A549 (cell line): ENCODE results near the gene NPFFR1. TPM values are rescaled to one million over a fixed set of nuclear protein-coding genes. Genes with fewer than 3 reads are reported as not detected.
"Not testable (repeated sequence)": the region's sequence is repeated elsewhere in the genome, so short reads cannot be mapped to it uniquely, and the experiment has no call there.

Experiments used
- ATAC-seq, 2 experiments: fragments of 200-7000 bp in 1 of 2; fragments of >200 bp in 1 of 2; cut with Nextera tagmentation in 1 of 2; cut with Tn5 transposase in 1 of 2; 3 replicates each; pipeline versions ENCODE4 v1.8.0 to v1.9.1; 2018 to 2020; ENCODE audit warnings: mild to moderate bottlenecking in 1 of 2, moderate library complexity in 1 of 2
- CTCF ChIA-PET: fragments of 300-600 bp; sonication (Branson Sonifier 250); formaldehyde crosslinking; extraction: SDS; loops from one replicate; lab custom pipeline; 2021; ENCODE audit warnings: antibody characterized with exemption, inconsistent platforms; lab: Yijun Ruan, JAX
- POLR2A ChIA-PET: fragments of 350-600 bp; formaldehyde crosslinking; extraction: SDS; loops from one replicate; lab custom pipeline; 2021; ENCODE audit warnings: antibody characterized with exemption, inconsistent platforms; lab: Yijun Ruan, JAX
- DNase-seq, 2 experiments: peaks; one replicate each; pipeline versions ENCODE4 v3.0.0 to v3.0.0-alpha.2; 2011 to 2016; ENCODE audit warnings: low read depth in 1 of 2, low spot score in 1 of 2
- FAIRE-seq: peaks from 2 replicates; lab custom pipeline; 2011; peaks lifted over from hg19 to GRCh38; lab: Jason Lieb, UNC
- H3K27ac ChIP-seq, 2 experiments: fragments of >200 bp; sonication (Bioruptor Twin); formaldehyde crosslinking; 3 replicates each; pipeline ENCODE4 v1.5.1; 2016 to 2017
- H3K4me1 ChIP-seq: fragments of >200 bp; sonication (Bioruptor Twin); formaldehyde crosslinking; 3 replicates; pipeline ENCODE4 v1.6.1; 2016
- H3K4me2 ChIP-seq: fragments of >200 bp; sonication (Bioruptor Twin); formaldehyde crosslinking; 3 replicates; pipeline ENCODE4 v1.6.1; 2016
- H3K4me3 ChIP-seq: fragments of >200 bp; sonication (Bioruptor Twin); formaldehyde crosslinking; 3 replicates; pipeline ENCODE4 v1.5.1; 2016
- H3K9me3 ChIP-seq: fragments of >200 bp; sonication (Bioruptor Twin); formaldehyde crosslinking; 3 replicates; pipeline ENCODE4 v1.6.1; 2016
- ATOH8 ChIP-seq: fragments of 250-450 bp; sonication (Bioruptor Pico); IDR thresholded peaks from 2 replicates; pipeline ENCODE4 v1.5.0; 2020; ENCODE audit warnings: low read depth, mild to moderate bottlenecking, moderate library complexity
- CBX8 ChIP-seq: fragments of 200-600 bp; sonication (generic); IDR thresholded peaks from 2 replicates; pipeline ENCODE4 v1.6.1; 2016
- CEBPB ChIP-seq, 2 experiments: fragments of >200 bp in 1 of 2; sonication (Bioruptor Twin) in 1 of 2; formaldehyde crosslinking in 1 of 2; IDR thresholded peaks; 2 replicates each; pipeline ENCODE4 v1.6.1; 2012 to 2016
- CTCF ChIP-seq: fragments of >200 bp; sonication (Bioruptor Twin); formaldehyde crosslinking; IDR thresholded peaks from 3 replicates; pipeline ENCODE4 v1.5.1; 2016
- E2F6 ChIP-seq: IDR thresholded peaks from 2 replicates; pipeline ENCODE4 v1.6.1; 2012; ENCODE audit warnings: low read depth, borderline replicate concordance
- EHMT2 ChIP-seq: fragments of 200-600 bp; sonication (generic); IDR thresholded peaks from 2 replicates; pipeline ENCODE4 v1.6.1; 2016; ENCODE audit warnings: antibody characterized with exemption, low read depth, mild to moderate bottlenecking, moderate library complexity
- FOXS1 ChIP-seq: fragments of 250-450 bp; sonication (Bioruptor Pico); IDR thresholded peaks from 2 replicates; pipeline ENCODE4 v1.5.0; 2020; ENCODE audit warnings: mild to moderate bottlenecking, moderate library complexity
- HDAC2 ChIP-seq: fragments of 200-600 bp; sonication (generic); IDR thresholded peaks from 2 replicates; pipeline ENCODE4 v1.6.1; 2016
- HMGXB4 ChIP-seq: fragments of 250-450 bp; sonication (Bioruptor Pico); IDR thresholded peaks from 2 replicates; pipeline ENCODE4 v1.5.0; 2021; ENCODE audit warnings: mild to moderate bottlenecking, moderate library complexity, borderline replicate concordance
- JUN ChIP-seq, 2 experiments: fragments of >200 bp; sonication (Bioruptor Twin); formaldehyde crosslinking; IDR thresholded peaks; 2 replicates in 1 of 2; 3 replicates in 1 of 2; pipeline ENCODE4 v1.6.1; 2016 to 2017
- NR3C1 ChIP-seq: fragments of >200 bp; sonication (Bioruptor Twin); formaldehyde crosslinking; IDR thresholded peaks from 3 replicates; pipeline ENCODE4 v1.6.1; 2017
- PHF8 ChIP-seq: fragments of 200-600 bp; sonication (generic); IDR thresholded peaks from 2 replicates; pipeline ENCODE4 v1.6.1; 2016; ENCODE audit warnings: low read depth, mild to moderate bottlenecking, antibody characterized with exemption, moderate library complexity, borderline replicate concordance
- POLR2AphosphoS2 ChIP-seq: conservative IDR thresholded peaks from 2 replicates; pipeline ENCODE4 v1.6.1; 2012; ENCODE audit warnings: low read length, improper control_type of control experiment, inconsistent platforms
- RARB ChIP-seq: fragments of 250-450 bp; sonication (Bioruptor Pico); IDR thresholded peaks from 2 replicates; pipeline ENCODE4 v1.8.0; 2021; ENCODE audit warnings: mild to moderate bottlenecking, moderate library complexity
- REST ChIP-seq: fragments of 200-600 bp; sonication (generic); IDR thresholded peaks from 2 replicates; pipeline ENCODE4 v1.6.1; 2016; ENCODE audit warnings: antibody characterized with exemption, mild to moderate bottlenecking, moderate library complexity
- SREBF2 ChIP-seq: fragments of 450-650 bp; IDR thresholded peaks from 2 replicates; pipeline ENCODE4 v1.6.1; 2014; ENCODE audit warnings: mild to moderate bottlenecking, moderate library complexity
- TFCP2L1 ChIP-seq: fragments of 250-450 bp; sonication (Bioruptor Pico); IDR thresholded peaks from 2 replicates; pipeline ENCODE4 v1.5.0; 2021; ENCODE audit warnings: mild to moderate bottlenecking
- ZFP36 ChIP-seq: fragments of 450-650 bp; IDR thresholded peaks from 2 replicates; pipeline ENCODE4 v1.6.1; 2014; ENCODE audit warnings: borderline replicate concordance; ENCODE audit not compliant: partially characterized antibody
- ZNF302 ChIP-seq: fragments of 250-450 bp; sonication (Bioruptor Pico); IDR thresholded peaks from 2 replicates; pipeline ENCODE4 v1.9.0; 2021; ENCODE audit warnings: inconsistent platforms, mild to moderate bottlenecking, moderate library complexity
- ZSCAN20 ChIP-seq: fragments of 250-450 bp; sonication (Bioruptor Pico); IDR thresholded peaks from 2 replicates; pipeline ENCODE4 v1.8.0; 2022; ENCODE audit warnings: mild to moderate bottlenecking, moderate library complexity
- WGBS: methylation state at CpG from one replicate; pipeline ENCODE4 v1.1.6; 2017; ENCODE audit errors: missing lambda C conversion rate; 5-methylcytosine and 5-hydroxymethylcytosine counted together
- polyA plus RNA-seq, 4 experiments: library from polyadenylated mRNA; depleted of rRNA in 3 of 4; stranded (reverse); fragments of >200 nt; fragmentation: RNase III in 1 of 4; extraction: RNeasy Plus Mini Kit Qiagen cat#74134 plus additional on column Dnase treatment in 1 of 4; gene quantifications; 2 replicates in 3 of 4; 3 replicates in 1 of 4; pipeline ENCODE4 v1.2.3, GENCODE V29; 2011 to 2017

NPFFR1 gene
- polyA plus RNA-seq, 2 of the 4 experiments (the other 2 are of a cell fraction) = not detected

GRCh38 chr10:70260259-70260658 is 23.5 kb downstream of the NPFFR1 start:
- CTCF ChIA-PET = interaction anchor here (1.0 to 4.3 kb wide), 7 partner anchors 9 to 128 kb away, joined by 3 to 16 read pairs (median 5); partner anchors contain the start of gene PPA1
- ATAC-seq = no peak
- FAIRE-seq = no peak
- TF ChIP-seq TFCP2L1 (CRISPR knock-in tag) (no peak), ZSCAN20 (CRISPR knock-in tag) (no peak), REST (no peak), CTCF (no peak)
- DNase-seq = no peak
- 27% methylated on average over 1 of the region's 1 CpG for WGBS
- peaks cover 18% of the 10 kb centered on the region; the same call in 2 of the 3 replicates for H3K9me3 ChIP-seq
- no peak overlapping the region for H3K4me2 ChIP-seq
- POLR2A ChIA-PET = no interaction called here
- H3K4me3 ChIP-seq = no peak overlapping the region
- no peaks in the 10 kb centered on the region for H3K4me1 ChIP-seq
- H3K27ac ChIP-seq = no peak overlapping the region

GRCh38 chr10:70258216-70258615 is 25.6 kb downstream of the NPFFR1 start:
- FAIRE-seq (no peak), DNase-seq (no peak), ATAC-seq (no peak)
- H3K4me3 ChIP-seq = no peak overlapping the region
- ChIA-PET POLR2A (no interaction called here), CTCF (interaction anchor here (0.6 to 4.3 kb wide), 2 partner anchors 11 to 106 kb away, joined by 3 to 16 read pairs; no protein-coding TSS in a partner anchor)
- TF ChIP-seq JUN (IDR thresholded peaks at IDR 0.05) (no peak), HMGXB4 (CRISPR knock-in tag) (no peak), HDAC2 (no peak), CBX8 (no peak), SREBF2 (no peak), ATOH8 (CRISPR knock-in tag) (no peak), CEBPB (IDR thresholded peaks at IDR 0.05) (no peak), ZFP36 (no peak), NR3C1 (no peak), FOXS1 (CRISPR knock-in tag) (no peak), POLR2AphosphoS2 (no peak), PHF8 (no peak), E2F6 (no peak), RARB (CRISPR knock-in tag) (no peak), TFCP2L1 (CRISPR knock-in tag) (no peak), EHMT2 (no peak), ZNF302 (CRISPR knock-in tag) (no peak)
- no peaks in the 10 kb centered on the region for H3K4me1 ChIP-seq
- 15% methylated on average over 1 of the region's 1 CpG for WGBS
- H3K27ac ChIP-seq = no peak overlapping the region
- peaks cover 18% of the 10 kb centered on the region; the same call in 2 of the 3 replicates for H3K9me3 ChIP-seq
- no peak overlapping the region for H3K4me2 ChIP-seq

- H3K27ac ChIP-seq, H3K4me1 ChIP-seq, FAIRE-seq, POLR2A ChIA-PET, DNase-seq, H3K4me3 ChIP-seq, ATAC-seq, H3K4me2 ChIP-seq: not testable (repeated sequence)
- CTCF ChIA-PET = interaction anchor here (4.3 kb wide), 1 partner anchor 107 kb away, joined by 16 read pairs; no protein-coding TSS in a partner anchor
- H3K9me3 ChIP-seq = peaks cover 15% of the 10 kb centered on the region; the same call in 2 of the 3 replicates
- 74% methylated on average over 8 of the region's 8 CpGs for WGBS
Measured at GRCh38 chr10:70257816-70258215, 26.0 kb downstream of the NPFFR1 start.
